Caco-2 (cell line): Measurements from ENCODE around the gene SULT1C4. TPM values are rescaled to one million over a fixed set of nuclear protein-coding genes. Genes with fewer than 3 reads are reported as not detected.

Experiments used
- Bru-seq: library from RNA; stranded (reverse); fragments of 400-500 nt; gene quantifications from one replicate; lab custom pipeline; 2021; lab: Mats Ljungman, UMichigan
- BruChase-seq, 2 experiments: library from RNA; stranded (reverse); fragments of 400-500 nt; gene quantifications; one replicate each; lab custom pipeline; 2021; lab: Mats Ljungman, UMichigan
- BruUV-seq: library from RNA; stranded (reverse); fragments of 400-500 nt; replicated peaks from 2 replicates; lab custom pipeline; 2021; lab: Mats Ljungman, UMichigan
- CTCF ChIA-PET: fragments of 300-600 bp; sonication (Branson Sonifier 250); formaldehyde crosslinking; loops from one replicate; lab custom pipeline; 2022; ENCODE audit warnings: antibody characterized with exemption; lab: Charles Lee
- POLR2A ChIA-PET: fragments of 300-600 bp; sonication (Branson Sonifier 250); formaldehyde crosslinking; loops from one replicate; lab custom pipeline; 2022; ENCODE audit warnings: antibody characterized with exemption; lab: Charles Lee
- DNase-seq, 2 experiments: peaks; one replicate each; pipeline versions ENCODE4 v3.0.0 to v3.0.0-alpha.2; 2020 to 2022
- H3K27me3 ChIP-seq: replicated peaks from 2 replicates; pipeline ENCODE4 v1.6.0; 2011; ENCODE audit warnings: low read length; ENCODE audit not compliant: control insufficient read depth, insufficient read depth
- H3K36me3 ChIP-seq: 2 replicates; pipeline ENCODE4 v1.5.1; 2011; ENCODE audit warnings: low read length; ENCODE audit not compliant: control insufficient read depth, insufficient read depth
- H3K4me1 ChIP-seq: fragments of 250-450 bp; sonication (Bioruptor Pico); 2 replicates; pipeline ENCODE4 v1.5.1; 2020; ENCODE audit warnings: mild to moderate bottlenecking
- H3K4me3 ChIP-seq: 2 replicates; pipeline ENCODE4 v1.5.1; 2011; ENCODE audit warnings: low read depth, mild to moderate bottlenecking, control low read depth, low read length
- H3K9me3 ChIP-seq: fragments of 250-450 bp; sonication (Bioruptor Pico); 2 replicates; pipeline ENCODE4 v1.5.1; 2020; ENCODE audit warnings: mild to moderate bottlenecking, moderate library complexity
- H3K27ac Mint-ChIP-seq: one replicate; pipeline ENCODE4 v1.8.0; 2022; ENCODE audit warnings: mixed read lengths; ENCODE audit not compliant: unreplicated experiment
- H3K27me3 Mint-ChIP-seq: one replicate; pipeline ENCODE4 v1.8.0; 2022; ENCODE audit warnings: mixed read lengths; ENCODE audit not compliant: insufficient read depth, unreplicated experiment
- H3K36me3 Mint-ChIP-seq: one replicate; pipeline ENCODE4 v1.8.0; 2022; ENCODE audit warnings: mild to moderate bottlenecking, mixed read lengths; ENCODE audit not compliant: insufficient read depth, unreplicated experiment
- H3K4me1 Mint-ChIP-seq: one replicate; pipeline ENCODE4 v1.8.0; 2022; ENCODE audit warnings: low read depth, mixed read lengths; ENCODE audit not compliant: unreplicated experiment
- H3K4me3 Mint-ChIP-seq: one replicate; pipeline ENCODE4 v1.8.0; 2022; ENCODE audit warnings: mild to moderate bottlenecking, moderate library complexity, mixed read lengths; ENCODE audit not compliant: unreplicated experiment
- H3K9me3 Mint-ChIP-seq: one replicate; pipeline ENCODE4 v1.8.0; 2022; ENCODE audit warnings: mixed read lengths; ENCODE audit not compliant: unreplicated experiment
- intact Hi-C: fragments of 100-400 bp; cut with micrococcal nuclease; formaldehyde crosslinking; loops from one replicate; pipeline ENCODE4 v1.10.0; 2022; ENCODE audit not compliant: unreplicated experiment
- long read RNA-seq: library from polyadenylated mRNA; stranded (forward); transcript quantifications from one replicate; pipeline ENCODE4 v2.0.0, GENCODE V29; 2022
- total RNA-seq: library from RNA; stranded (reverse); gene quantifications from 2 replicates; pipeline ENCODE4 v1.2.3, GENCODE V29; 2022
- TF ChIP-seq, protein P1 (sequence below), 2 experiments: fragments of 200-600 bp in 1 of 2; IDR thresholded peaks; 1 replicate in 1 of 2; 2 replicates in 1 of 2; pipeline versions ENCODE4 v1.5.1 to v1.8.0; 2011 to 2022; ENCODE audit warnings: antibody characterized with exemption in 1 of 2, control low read depth in 1 of 2, inconsistent platforms in 1 of 2, low read depth in 1 of 2, low read length in 1 of 2, mild to moderate bottlenecking in 1 of 2, moderate library complexity in 1 of 2; ENCODE audit not compliant: insufficient read depth in 1 of 2, severe bottlenecking in 1 of 2, unreplicated experiment in 1 of 2

Gene SULT1C4
- 4.0 and 5.1 TPM in 2 replicates for total RNA-seq
- percentile 61 among the genes with signal in this experiment for Bru-seq, nascent RNA
- percentile 53 among the genes with signal in this experiment for BruChase-seq, experiment 1, labeled RNA remaining after a 2-hour chase
- BruChase-seq, experiment 2, labeled RNA remaining after a 6-hour chase = percentile 59 among the genes with signal in this experiment
- long read RNA-seq, partial matches to known transcripts = 0 of 9 reads
- long read RNA-seq, other reads (novel, unspliced or antisense) = 1 of 9 reads

DNA sequence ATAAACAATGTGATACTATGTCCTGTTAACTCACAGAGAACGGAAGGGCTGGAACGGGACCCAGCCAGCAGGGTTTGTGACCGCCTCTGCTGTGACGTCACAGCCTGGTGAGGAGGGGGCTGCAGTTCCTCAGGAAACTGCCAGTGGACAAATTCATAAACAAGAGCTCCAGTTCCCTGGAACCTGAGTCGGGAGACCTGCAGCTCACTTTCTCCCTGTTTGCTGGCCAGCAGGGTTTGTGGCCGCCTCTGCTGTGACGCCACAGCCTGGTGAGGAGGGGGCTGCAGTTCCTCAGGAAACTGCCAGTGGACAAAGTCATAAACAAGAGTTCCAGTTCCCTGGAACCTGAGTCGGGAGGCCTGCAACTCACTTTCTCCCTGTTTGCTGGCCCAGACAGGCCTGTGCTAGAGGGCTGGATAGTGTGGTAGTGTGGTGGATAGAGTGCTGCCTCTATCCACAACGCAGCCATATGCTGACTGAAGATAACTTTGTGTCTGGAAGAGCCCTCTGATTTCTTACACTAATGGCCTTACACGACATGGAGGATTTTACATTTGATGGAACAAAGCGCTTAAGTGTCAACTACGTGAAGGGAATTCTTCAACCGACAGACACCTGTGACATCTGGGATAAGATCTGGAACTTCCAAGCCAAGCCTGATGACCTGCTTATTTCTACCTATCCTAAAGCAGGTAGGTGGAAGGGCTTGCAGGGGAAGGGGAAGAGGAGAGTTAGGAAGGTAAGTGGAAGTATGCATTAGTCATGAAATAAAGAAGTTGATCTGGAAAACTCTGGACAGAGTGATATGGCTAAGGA, at the start of gene SULT1C4:
Gene SULT1C4, plus strand, starts transcription at position 140 of the 816 bp plus-strand sequence. Its CDS starts 384 bp downstream, at position 524.
- H3K27me3 Mint-ChIP-seq = no peaks in the 10 kb centered on the region
- intact Hi-C loops = loop anchor here (1.0 to 5.0 kb wide), 3 partner anchors 7 to 69 kb away; partner anchors contain the start of gene GCC2
- no peaks in the 10 kb centered on the region for H3K36me3 ChIP-seq
- peaks cover 6% of the 10 kb centered on the region for H3K36me3 Mint-ChIP-seq
- no peaks in the 10 kb centered on the region for H3K9me3 Mint-ChIP-seq
- H3K4me3 Mint-ChIP-seq = peak within 1 kb of the TSS; percentile 69
- peak within 1 kb of the TSS; percentile 25 for H3K4me3 ChIP-seq
- TF ChIP-seq, protein P1, sequence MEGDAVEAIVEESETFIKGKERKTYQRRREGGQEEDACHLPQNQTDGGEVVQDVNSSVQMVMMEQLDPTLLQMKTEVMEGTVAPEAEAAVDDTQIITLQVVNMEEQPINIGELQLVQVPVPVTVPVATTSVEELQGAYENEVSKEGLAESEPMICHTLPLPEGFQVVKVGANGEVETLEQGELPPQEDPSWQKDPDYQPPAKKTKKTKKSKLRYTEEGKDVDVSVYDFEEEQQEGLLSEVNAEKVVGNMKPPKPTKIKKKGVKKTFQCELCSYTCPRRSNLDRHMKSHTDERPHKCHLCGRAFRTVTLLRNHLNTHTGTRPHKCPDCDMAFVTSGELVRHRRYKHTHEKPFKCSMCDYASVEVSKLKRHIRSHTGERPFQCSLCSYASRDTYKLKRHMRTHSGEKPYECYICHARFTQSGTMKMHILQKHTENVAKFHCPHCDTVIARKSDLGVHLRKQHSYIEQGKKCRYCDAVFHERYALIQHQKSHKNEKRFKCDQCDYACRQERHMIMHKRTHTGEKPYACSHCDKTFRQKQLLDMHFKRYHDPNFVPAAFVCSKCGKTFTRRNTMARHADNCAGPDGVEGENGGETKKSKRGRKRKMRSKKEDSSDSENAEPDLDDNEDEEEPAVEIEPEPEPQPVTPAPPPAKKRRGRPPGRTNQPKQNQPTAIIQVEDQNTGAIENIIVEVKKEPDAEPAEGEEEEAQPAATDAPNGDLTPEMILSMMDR (IDR thresholded peaks at IDR 0.05; ENCODE audit: insufficient read depth in 1 of 2, low read depth in 1 of 2, low read length in 1 of 2, severe bottlenecking in 1 of 2, unreplicated experiment in 1 of 2) = no peak
- H3K9me3 ChIP-seq = no peaks in the 10 kb centered on the region
- H3K4me1 Mint-ChIP-seq = peaks cover 19% of the 10 kb centered on the region
- H3K4me1 ChIP-seq = no peaks in the 10 kb centered on the region
- peak within 1 kb of the TSS; percentile 70 for H3K27ac Mint-ChIP-seq
- TSS peak; percentile 49 for BruUV-seq
- ChIA-PET CTCF (no interaction called here), POLR2A (no interaction called here)
- DNase-seq = peak; percentile 42 to 53
- H3K27me3 ChIP-seq = no peaks in the 10 kb centered on the region

DNA sequence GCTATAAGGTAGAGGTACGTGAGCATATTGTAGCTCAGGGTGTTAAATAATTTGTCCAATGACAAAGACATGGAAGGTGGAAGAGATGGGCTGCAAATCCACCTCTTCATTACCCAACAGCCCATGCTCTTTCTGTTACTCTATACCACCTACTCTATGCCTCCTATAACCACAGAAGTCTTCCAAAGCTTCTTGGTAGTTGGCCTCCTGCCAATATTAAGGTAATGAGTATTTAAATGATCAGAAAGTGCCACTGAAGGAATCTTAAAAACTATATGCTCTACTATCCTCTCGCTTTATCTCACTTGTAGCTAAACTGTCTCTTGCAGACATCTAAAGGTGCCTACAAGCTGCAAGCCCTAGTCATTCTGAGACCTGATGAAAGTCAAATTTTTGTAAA, 48.0 kb upstream of the SULT1C4 start:
- Mint-ChIP-seq H3K9me3 (peaks cover 9% of the 10 kb centered on the region), H3K4me1 (no peaks in the 10 kb centered on the region), H3K27me3 (no peaks in the 10 kb centered on the region), H3K27ac (no peak overlapping the region), H3K36me3 (no peaks in the 10 kb centered on the region), H3K4me3 (no peak overlapping the region)
- BruUV-seq = no TSS peak
- Histone ChIP-seq H3K27me3 (no peaks in the 10 kb centered on the region), H3K9me3 (no peaks in the 10 kb centered on the region), H3K36me3 (no peaks in the 10 kb centered on the region), H3K4me1 (no peaks in the 10 kb centered on the region), H3K4me3 (no peak overlapping the region)
- intact Hi-C loops = no loop called here
- ChIA-PET CTCF (no interaction called here), POLR2A (no interaction called here)
- TF ChIP-seq, protein P1 (IDR thresholded peaks at IDR 0.05; ENCODE audit: insufficient read depth in 1 of 2, low read depth in 1 of 2, low read length in 1 of 2, severe bottlenecking in 1 of 2, unreplicated experiment in 1 of 2) = no peak
- DNase-seq = no peak

DNA sequence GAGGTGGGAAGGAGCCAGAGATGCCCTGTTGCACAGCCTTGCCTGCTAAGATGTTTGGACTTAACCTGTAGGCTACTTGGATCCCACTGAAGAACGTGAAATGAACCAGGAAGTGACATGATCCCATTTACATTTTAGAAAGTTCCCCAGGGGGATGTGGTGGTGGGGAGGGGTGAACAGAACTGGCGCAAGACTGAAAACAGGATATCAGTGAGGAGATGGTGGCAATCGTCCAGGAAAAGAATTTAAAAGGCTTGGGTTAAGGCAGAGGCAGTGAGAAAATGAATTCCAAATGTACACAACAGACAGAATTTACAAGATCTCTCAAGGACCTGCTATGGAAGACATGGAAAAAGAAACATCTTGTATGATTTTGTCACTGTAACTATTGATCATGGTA, 46.8 kb upstream of the SULT1C4 start:
- Mint-ChIP-seq H3K4me3 (no peak overlapping the region), H3K9me3 (peaks cover 14% of the 10 kb centered on the region), H3K36me3 (no peaks in the 10 kb centered on the region), H3K4me1 (no peaks in the 10 kb centered on the region), H3K27ac (no peak overlapping the region), H3K27me3 (no peaks in the 10 kb centered on the region)
- CTCF ChIA-PET = no interaction called here
- Histone ChIP-seq H3K4me1 (no peaks in the 10 kb centered on the region), H3K36me3 (no peaks in the 10 kb centered on the region), H3K4me3 (no peak overlapping the region), H3K9me3 (no peaks in the 10 kb centered on the region), H3K27me3 (no peaks in the 10 kb centered on the region)
- no peak for DNase-seq
- POLR2A ChIA-PET = no interaction called here
- BruUV-seq = no TSS peak
- TF ChIP-seq, protein P1 (IDR thresholded peaks at IDR 0.05; ENCODE audit: insufficient read depth in 1 of 2, low read depth in 1 of 2, low read length in 1 of 2, severe bottlenecking in 1 of 2, unreplicated experiment in 1 of 2) = no peak
- intact Hi-C loops = no loop called here
